Measurements from ENCODE around the gene RALGAPA2. TPM values are rescaled to one million over a fixed set of nuclear protein-coding genes. Genes with fewer than 3 reads are reported as not detected.

The RALGAPA2 gene
- total RNA-seq, 1 donor = 6.2 TPM

DNA sequence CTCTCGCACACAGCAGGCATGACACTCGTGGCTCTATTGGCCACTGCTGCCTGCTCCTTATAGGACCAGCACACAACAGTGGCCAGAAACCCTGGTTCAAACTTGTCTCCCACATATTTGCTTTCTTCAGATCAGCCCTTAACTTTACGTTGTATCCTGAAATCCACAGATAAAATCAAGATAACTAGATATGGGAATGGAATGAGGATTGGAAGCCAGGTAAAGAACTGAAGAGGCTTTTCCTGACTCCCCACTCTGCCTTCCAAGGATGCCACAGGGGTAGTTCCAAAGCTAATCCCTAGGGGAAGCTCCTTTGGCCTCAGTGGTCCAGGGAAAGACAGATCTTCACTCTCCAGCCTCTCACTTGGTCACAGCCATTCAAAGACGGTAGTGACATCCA is 258.1 kb downstream of the RALGAPA2 start:
- H3K4me2 ChIP-seq (ENCODE audit: insufficient read depth, low read length) = no peak overlapping the region
- H3K4me3 ChIP-seq (ENCODE audit: insufficient read depth, low read length) = no peak overlapping the region
- no peak overlapping the region for H3K27ac ChIP-seq (ENCODE audit: low read depth, low read length)
- H3K27me3 ChIP-seq (ENCODE audit: insufficient read depth, low read length) = no peaks in the 10 kb centered on the region
- TF ChIP-seq, protein P1, sequence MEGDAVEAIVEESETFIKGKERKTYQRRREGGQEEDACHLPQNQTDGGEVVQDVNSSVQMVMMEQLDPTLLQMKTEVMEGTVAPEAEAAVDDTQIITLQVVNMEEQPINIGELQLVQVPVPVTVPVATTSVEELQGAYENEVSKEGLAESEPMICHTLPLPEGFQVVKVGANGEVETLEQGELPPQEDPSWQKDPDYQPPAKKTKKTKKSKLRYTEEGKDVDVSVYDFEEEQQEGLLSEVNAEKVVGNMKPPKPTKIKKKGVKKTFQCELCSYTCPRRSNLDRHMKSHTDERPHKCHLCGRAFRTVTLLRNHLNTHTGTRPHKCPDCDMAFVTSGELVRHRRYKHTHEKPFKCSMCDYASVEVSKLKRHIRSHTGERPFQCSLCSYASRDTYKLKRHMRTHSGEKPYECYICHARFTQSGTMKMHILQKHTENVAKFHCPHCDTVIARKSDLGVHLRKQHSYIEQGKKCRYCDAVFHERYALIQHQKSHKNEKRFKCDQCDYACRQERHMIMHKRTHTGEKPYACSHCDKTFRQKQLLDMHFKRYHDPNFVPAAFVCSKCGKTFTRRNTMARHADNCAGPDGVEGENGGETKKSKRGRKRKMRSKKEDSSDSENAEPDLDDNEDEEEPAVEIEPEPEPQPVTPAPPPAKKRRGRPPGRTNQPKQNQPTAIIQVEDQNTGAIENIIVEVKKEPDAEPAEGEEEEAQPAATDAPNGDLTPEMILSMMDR (IDR thresholded peaks at IDR 0.05; ENCODE audit: extremely low read depth, low read depth, low read length) = no peak
- DNase-seq (ENCODE audit: insufficient read length, low spot score, missing footprints) = no peak
- no peaks in the 10 kb centered on the region for H3K79me2 ChIP-seq (ENCODE audit: insufficient read depth, low read length)
- H3K9me3 ChIP-seq (ENCODE audit: low read depth, low read length) = no peaks in the 10 kb centered on the region
- H4K20me1 ChIP-seq (ENCODE audit: insufficient read depth, low read length) = no peaks in the 10 kb centered on the region
- H3K36me3 ChIP-seq (ENCODE audit: insufficient read depth, low read length) = no peaks in the 10 kb centered on the region
- H3K4me1 ChIP-seq (ENCODE audit: insufficient read depth, low read length) = peaks cover 3% of the 10 kb centered on the region
- H2AFZ ChIP-seq (ENCODE audit: low read length) = no peak overlapping the region

DNA sequence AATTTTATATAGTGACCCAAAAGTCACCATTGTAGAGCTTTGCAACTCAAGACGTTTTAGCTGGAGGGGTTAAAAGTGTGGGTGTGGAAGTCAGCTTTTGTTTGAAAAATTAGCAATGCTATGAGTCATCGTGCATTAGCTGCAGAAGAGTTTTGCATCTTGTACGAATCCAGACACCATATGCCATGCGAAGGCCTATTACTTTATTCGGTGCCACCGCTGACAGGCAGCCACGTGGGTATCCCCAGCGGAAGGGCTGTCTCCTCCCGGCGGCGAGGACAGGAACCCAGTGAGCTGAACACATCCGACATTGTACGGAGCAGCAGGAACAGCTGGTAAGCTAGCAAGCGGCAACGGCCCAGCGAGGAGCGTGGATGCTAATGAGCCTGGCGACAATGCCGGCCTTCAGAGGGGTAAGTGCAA is 260.2 kb downstream of the RALGAPA2 start:
- Histone ChIP-seq H4K20me1 (ENCODE audit: insufficient read depth, low read length) (no peaks in the 10 kb centered on the region), H3K27ac (ENCODE audit: low read depth, low read length) (no peak overlapping the region), H3K27me3 (ENCODE audit: insufficient read depth, low read length) (no peaks in the 10 kb centered on the region), H3K9me3 (ENCODE audit: low read depth, low read length) (no peaks in the 10 kb centered on the region), H3K36me3 (ENCODE audit: insufficient read depth, low read length) (no peaks in the 10 kb centered on the region), H3K79me2 (ENCODE audit: insufficient read depth, low read length) (no peaks in the 10 kb centered on the region), H2AFZ (ENCODE audit: low read length) (no peak overlapping the region), H3K4me3 (ENCODE audit: insufficient read depth, low read length) (no peak overlapping the region), H3K4me2 (ENCODE audit: insufficient read depth, low read length) (peak overlapping the region; percentile 6), H3K4me1 (ENCODE audit: insufficient read depth, low read length) (no peaks in the 10 kb centered on the region)
- TF ChIP-seq, protein P1 (IDR thresholded peaks at IDR 0.05; ENCODE audit: extremely low read depth, low read depth, low read length) = no peak
- DNase-seq (ENCODE audit: insufficient read length, low spot score, missing footprints) = peak; percentile 65

DNA sequence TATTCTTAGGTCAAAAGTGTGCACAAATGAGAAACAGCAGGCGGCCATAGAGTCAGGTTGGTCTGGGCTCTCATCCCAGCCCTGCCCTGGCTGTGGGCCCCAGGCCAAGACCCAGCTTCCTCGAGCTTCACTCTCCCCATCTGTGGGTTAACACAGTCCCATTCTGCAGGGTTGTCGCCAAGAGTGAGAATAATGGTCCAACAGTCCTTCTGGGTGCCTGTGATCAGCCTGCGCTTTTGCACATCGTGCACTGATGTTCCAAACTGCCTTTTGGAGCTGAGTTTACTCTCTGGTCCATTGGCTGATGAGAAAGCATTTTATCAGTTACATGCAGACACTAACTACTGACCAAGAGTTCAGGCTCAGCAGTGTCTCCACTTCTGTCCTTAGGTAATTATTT is 261.9 kb downstream of the RALGAPA2 start:
- Histone ChIP-seq H3K9me3 (ENCODE audit: low read depth, low read length) (no peaks in the 10 kb centered on the region), H3K4me1 (ENCODE audit: insufficient read depth, low read length) (no peaks in the 10 kb centered on the region), H3K36me3 (ENCODE audit: insufficient read depth, low read length) (no peaks in the 10 kb centered on the region), H3K4me2 (ENCODE audit: insufficient read depth, low read length) (no peak overlapping the region), H3K79me2 (ENCODE audit: insufficient read depth, low read length) (no peaks in the 10 kb centered on the region), H3K4me3 (ENCODE audit: insufficient read depth, low read length) (no peak overlapping the region), H4K20me1 (ENCODE audit: insufficient read depth, low read length) (no peaks in the 10 kb centered on the region), H3K27me3 (ENCODE audit: insufficient read depth, low read length) (no peaks in the 10 kb centered on the region), H3K27ac (ENCODE audit: low read depth, low read length) (no peak overlapping the region), H2AFZ (ENCODE audit: low read length) (no peak overlapping the region)
- TF ChIP-seq, protein P1 (IDR thresholded peaks at IDR 0.05; ENCODE audit: extremely low read depth, low read depth, low read length) = no peak
- no peak for DNase-seq (ENCODE audit: insufficient read length, low spot score, missing footprints)

DNA sequence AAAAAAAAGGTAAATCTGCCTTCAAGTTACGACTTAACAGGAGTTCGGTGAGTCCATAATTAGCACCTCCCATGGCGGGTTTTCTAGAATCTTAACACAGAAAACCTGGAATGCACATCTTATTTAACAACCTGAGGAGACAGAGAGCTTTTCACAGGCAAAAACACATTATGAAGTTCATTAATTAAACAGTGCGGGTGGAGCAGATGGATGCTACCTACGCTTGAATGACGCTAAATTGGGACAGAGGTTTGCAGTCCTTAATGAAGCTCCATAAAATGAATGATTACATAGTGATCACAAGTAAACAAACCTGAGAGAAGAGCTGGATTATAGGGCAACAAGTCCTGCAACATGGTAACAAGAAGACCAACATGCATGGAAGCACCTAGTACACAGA is 263.6 kb downstream of the RALGAPA2 start:
- no peak overlapping the region for H3K4me3 ChIP-seq (ENCODE audit: insufficient read depth, low read length)
- DNase-seq (ENCODE audit: insufficient read length, low spot score, missing footprints) = no peak
- TF ChIP-seq, protein P1 (IDR thresholded peaks at IDR 0.05; ENCODE audit: extremely low read depth, low read depth, low read length) = no peak
- no peaks in the 10 kb centered on the region for H3K36me3 ChIP-seq (ENCODE audit: insufficient read depth, low read length)
- no peaks in the 10 kb centered on the region for H3K4me1 ChIP-seq (ENCODE audit: insufficient read depth, low read length)
- no peak overlapping the region for H2AFZ ChIP-seq (ENCODE audit: low read length)
- no peaks in the 10 kb centered on the region for H3K9me3 ChIP-seq (ENCODE audit: low read depth, low read length)
- H3K4me2 ChIP-seq (ENCODE audit: insufficient read depth, low read length) = no peak overlapping the region
- H4K20me1 ChIP-seq (ENCODE audit: insufficient read depth, low read length) = no peaks in the 10 kb centered on the region
- no peak overlapping the region for H3K27ac ChIP-seq (ENCODE audit: low read depth, low read length)
- H3K27me3 ChIP-seq (ENCODE audit: insufficient read depth, low read length) = no peaks in the 10 kb centered on the region
- no peaks in the 10 kb centered on the region for H3K79me2 ChIP-seq (ENCODE audit: insufficient read depth, low read length)

Data from osteoblast (primary cell).